Measurements from ENCODE around the gene NDUFB4.

The NDUFB4 gene

DNA sequence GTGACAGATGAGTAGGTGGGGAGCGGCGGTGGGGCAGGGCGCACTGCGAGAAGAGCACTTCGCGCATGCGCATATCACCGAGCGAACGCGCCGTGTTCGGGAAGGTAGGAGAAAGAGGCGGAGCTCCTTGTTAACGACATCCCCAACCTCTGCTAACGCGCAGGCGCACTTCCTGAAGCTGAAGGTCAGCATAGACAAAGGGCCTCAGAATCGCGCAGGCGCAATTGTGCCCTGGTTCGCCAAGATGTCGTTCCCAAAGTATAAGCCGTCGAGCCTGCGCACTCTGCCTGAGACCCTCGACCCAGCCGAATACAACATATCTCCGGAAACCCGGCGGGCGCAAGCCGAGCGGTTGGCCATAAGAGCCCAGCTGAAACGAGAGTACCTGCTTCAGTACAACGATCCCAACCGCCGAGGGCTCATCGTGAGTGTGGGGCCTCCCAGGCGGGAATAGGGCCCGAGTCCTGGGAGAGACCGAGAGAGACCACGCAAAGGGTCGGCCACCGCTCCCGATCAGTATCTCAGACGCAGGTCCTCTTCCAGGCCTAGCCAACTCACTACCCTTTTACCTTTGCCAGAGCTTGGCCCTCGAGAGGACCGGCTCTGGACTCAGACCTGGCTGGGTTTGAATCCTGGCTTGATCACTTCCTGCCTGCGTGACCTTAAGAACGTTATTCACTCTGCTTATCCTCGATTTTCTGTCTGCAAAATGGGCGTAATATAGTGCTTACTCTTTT is at the start of gene NDUFB4:
TSS of gene NDUFB4 (plus strand) at position 221 of the 737 bp plus-strand sequence. CDS start at position 245, 24 bp downstream.
- peak; percentile 96 to 99 for DNase-seq

DNA sequence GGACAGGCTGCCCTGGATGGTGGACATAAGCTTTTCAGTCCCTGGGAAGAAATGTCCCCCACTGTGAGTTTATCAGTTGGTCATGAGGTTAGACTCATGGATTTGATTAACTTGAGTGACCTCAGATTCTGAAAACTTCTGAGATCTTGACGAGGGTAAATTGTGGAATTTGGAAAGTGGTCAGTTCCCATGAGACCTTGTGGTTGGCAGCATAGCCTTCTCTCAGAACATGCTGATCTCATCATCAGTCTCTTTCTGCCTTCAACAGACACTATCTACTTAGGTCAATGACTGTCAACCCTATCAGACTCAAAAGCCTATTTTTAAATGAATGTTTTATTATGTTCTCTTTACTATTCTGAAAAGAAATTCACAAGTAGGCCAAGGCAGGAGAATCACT is 45.6 kb upstream of the NDUFB4 start:
- DNase-seq = no peak

DNA sequence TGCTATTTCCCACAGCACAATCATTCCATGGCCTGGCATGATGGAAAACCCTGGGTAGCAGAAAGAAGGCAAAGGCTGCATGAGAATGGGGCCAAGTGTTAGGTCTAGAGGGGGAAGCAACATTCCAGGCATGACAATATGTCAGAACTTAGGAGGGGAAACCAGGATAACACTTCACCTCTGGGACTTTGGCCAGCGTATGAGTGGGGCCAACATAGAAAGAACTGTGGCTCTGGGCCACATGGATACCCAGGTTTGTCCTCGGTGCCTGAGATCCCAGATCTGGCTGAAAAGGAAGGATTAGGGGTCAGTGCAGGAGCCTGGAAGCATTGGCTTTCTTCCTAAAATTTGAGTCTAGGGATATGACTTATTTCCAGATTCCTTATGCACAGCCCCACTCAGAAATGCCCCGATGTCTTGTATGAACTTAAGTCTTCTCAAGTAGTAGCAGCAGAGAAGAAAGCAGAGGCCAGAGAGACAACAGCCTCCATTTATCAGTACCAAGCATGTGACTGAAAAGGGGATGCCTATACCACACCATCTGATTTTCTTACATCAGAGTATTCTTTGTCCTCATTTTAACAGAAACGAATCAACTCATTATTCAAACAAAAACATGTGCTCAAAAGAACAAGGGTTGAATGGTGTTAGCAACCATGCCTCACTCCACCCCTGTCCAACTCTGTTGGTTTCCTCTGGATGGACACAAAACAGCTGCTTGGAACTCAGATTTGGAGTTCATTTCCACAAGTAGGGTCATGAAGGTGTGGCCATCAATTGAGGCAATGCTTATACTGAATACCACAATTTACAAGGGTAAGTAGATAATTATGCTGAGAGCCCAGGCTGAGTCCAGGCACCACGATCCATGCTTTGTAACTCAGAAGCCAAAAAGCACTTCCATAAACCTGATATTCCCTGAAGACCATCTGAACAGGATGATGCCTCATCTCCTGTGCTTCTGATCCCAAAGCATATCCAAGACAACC is 43.7 kb upstream of the NDUFB4 start:
- DNase-seq = no peak

DNA sequence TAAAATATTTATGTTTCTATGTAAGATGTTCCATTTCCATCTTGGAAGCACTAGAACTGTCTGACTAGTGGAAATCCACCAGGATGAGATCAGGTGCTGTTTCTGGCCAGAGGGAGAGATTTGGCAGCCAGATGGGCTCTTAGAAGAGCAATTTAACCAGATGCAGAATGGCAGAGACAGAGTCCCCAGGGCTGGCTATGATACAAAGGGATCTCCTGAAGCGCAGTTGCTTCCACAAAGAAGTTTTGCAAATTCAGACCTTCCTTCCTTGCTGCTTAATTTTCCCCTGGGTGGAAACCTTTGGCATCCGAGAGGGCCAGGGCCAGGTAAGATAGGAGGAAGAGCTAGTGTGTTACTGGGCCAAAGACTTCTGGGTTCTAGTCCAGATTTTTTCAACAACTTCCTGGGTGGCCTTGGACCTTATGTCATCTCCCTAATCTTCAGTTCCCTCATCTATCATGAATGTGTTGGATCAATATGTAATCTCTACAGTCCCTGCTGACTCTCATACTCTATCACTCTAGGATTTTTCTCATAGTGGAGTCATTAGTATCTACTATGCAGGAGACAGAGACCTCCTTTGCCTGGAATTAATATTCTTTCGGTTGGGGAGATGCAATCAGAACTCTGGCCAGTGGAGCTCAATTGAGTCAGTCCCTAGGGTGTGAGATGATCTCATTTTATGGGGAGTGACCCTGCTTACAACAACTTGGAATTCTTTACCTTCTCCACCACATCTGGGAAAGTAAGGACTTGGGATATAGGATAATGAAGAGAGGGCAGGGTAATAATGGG is 41.1 kb upstream of the NDUFB4 start:
- no peak for DNase-seq

DNA sequence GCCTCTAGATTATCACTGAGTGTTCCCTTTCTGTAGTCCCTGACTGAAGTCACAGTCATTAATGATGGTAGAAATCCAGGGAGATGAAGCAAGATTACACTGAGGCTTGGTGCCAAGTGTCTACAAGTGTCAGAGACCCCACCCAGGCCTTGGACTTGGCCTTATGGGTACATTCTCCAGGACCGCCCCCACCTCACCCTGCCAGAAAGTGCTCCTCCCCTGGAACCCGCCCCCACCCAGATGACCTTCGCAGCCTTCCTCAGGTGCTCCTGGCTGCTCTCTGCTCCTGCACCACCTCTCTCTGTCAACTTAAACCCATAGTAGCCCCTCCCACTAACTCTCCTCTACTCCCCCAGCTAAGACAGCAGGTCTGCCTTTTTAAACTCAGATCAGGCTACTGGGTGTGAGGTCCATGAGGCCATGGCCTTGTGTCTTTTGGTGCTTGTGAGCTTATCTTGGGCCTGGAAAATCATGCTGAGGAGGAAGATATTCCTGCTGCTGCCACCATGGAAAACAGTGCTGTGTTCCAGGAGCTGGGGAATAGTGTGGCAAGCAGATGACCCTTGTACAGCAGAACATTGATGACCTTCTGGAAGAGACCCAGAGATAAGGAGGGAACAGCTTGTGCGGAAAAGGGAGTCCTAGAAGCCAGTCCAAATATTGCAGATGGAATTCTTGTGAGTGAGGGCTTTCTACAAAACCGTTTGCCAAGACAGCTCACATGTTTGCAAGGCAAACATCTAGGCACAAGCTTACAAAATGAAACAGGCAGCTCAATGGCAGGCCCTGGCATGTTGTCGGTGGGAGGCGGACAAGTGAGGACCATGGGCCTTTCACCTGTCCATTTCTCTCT is 40.3 kb upstream of the NDUFB4 start:
- no peak for DNase-seq

DNA sequence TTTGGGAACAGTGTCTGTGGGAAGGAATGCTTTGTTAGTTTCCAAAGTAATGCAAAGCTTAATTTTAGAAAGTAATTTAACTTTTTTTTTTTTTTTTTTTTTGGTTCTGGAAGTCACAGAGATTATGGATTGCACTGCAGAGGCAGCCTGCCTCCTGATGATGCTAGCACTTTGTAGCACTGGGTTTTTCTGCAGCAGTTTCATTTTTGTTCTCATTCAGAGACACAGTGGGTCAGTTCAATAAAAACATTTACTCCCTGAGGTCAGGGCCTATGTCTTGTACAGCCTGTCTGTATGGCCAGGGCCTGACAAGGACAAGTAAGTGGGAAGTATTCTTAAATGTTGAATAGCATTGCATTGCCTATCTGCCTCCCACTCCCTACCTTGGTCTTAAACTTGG is 39.0 kb upstream of the NDUFB4 start:
- DNase-seq = no peak

DNA sequence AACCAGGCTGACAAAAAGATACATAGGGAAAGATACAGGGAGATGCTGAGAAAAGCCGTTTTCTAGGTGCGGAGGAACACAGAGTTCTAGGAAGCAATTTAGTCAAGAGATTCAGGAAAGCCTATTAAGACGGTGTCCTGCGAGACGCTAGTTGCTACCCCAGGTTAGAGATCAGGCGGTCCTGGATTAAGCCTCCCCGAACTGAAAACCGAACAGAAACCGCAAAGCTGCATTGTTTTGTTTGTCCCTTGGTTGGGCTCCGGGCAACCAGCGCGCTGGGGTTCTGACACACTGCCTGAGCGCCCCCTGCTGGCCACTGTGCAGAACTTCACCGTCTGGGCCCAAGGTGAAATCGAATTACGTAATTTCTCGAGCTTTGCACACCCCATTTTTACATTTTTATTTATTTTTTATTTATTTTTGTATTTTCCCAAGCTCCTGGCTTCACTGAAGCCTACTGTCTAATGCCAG is 37.3 kb upstream of the NDUFB4 start:
- DNase-seq = peak; percentile 91 to 92

DNA sequence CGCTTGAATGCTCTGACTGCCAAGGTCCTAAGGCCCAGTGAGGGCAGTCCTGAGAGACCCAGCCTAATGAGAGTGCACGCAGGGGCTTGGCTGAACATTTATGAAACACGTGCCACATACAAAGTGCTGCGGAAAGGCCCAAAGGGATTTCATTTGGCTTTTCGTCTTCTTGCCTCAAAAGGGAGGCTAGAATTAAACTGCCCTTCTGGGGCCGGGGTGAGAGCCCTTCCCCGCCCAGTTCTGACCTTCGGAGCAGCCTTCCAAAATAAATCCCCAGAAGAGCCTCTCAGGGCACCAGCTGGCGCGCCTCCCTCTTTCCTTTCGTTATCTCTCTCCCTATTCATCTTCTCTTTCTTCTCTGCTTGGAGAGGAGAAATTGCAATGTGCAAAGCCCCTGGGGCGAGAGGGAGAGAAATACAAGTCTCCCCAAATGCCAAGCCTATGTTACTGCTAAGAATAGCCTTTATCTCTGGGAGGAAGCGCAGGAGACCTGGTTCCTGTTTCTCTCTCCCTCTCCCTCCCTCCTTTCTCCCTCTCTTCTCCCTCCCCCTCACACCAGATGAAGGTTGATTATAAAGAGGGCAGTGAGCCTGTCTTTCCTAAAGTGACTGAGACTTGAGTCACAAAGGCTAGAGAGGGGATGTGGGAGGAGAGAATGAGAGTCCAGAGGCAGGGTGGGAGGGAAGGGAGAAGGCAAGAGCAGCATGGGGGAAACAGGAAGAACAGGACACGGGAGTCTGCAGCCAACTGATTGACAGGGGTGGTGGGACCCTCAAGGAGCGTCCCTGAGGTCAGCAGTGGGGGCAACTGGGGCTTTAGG is 36.7 kb upstream of the NDUFB4 start:
- DNase-seq = no peak

DNA sequence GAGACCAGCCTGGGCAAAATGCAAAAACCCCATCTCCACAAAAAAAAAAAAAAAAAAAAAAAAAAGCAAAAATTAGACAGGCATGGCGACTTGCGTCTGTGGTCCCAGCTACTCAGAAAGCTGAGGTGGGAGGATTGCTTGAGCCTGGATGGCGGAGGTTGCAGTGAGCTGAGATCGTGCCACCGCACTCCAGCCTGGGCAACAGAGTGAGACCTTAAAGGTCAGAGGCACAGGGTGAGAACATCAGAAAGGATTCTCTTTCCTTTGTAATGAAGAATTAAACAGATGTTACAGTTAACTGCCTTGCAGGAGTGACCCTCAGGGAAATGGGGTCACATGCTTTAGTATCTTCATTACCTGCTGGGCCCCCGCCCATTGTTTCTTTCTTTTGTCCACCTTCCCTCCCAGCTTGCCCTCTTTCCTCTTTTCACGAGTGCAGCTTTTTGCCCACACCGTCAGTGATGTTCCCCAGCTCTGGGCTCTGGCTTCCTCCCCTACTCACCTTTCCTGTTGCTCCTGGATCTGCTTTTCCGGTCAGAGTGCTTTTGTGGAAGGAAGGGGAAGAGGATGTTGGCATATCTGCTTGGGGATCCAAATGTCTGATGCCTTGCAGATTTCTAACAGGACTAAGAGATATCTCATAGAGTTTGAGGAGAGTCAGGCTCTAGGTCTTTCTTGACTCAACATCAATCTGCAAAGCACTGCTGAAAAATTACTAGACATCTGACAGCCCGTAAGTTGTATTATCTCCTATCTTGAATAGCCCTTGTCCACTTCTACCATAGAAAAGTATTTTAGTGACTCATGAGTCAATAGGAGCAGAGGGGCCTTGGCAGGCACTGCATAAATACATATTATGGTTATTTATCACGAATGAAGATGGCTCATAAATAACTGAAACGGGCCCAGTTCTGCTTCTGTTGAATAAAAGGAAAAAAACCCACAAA is 35.6 kb upstream of the NDUFB4 start:
- DNase-seq = no peak

DNA sequence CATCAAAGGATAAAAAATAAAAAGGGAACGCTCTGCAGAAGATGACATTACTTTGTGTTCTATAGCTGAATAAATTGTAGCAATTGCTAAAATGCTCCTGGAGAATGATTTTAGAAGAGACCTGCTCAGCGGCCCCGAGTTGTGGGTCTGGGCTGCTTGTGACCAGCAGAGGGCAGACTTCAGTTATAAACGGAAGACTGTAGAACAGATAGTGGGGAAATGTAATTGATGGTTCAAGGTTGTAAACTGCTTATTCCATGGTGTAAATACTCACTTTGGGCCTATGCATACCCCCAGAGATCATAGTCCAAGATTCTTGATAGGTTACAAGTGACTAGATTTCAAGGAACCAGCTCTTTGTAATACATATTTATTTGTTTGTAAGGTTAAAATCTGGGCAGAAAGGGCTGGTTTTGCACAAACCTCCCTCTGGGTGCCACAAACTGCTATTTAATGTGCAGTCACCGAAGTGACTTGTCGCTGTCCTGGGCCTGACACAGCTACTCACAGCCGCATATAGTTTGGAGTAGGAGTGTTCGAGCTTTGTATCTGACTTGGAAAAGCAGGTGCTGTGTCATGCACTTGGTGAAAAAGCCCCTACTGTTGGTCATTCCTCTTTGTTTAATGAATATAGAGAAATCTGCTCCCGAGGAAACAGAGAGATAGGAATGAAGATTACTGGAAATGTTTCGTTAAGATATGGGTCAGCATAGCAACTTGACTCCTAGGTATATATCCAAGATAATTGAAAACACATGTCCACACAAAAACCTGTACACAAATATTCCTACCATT is 34.7 kb upstream of the NDUFB4 start:
- DNase-seq = peak; percentile 64 to 77

DNA sequence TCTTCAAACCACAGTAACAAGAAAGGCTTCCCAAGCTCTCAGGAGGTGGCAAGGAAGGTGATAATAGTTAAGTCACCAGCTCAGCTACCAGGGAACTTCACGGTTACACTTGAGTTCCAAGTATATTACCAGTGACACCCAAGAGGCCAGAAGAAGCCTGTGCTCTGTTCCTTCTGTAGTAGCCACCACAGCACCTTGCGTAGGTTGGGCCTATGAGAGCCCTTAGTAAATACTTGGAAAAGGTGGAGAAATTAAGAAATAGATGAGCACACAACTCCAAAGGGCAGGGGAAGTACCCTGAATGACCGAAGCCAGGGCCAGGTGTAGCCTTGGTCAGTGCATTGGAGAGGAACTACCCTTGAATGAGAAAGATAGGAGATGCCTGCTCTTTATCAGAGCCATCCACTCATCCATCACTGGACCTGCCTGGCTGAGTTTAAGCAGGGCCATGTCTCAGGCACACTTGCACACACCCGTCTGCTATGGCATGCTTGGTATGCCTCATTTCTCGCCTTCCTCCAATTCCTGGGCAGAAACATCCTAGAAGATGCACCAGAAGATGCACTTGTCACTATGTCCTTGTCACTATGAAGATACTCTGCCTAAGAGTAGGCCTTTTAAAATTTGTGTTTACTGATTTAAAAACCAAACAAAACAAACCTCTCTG is 32.6 kb upstream of the NDUFB4 start:
- DNase-seq = no peak

DNA sequence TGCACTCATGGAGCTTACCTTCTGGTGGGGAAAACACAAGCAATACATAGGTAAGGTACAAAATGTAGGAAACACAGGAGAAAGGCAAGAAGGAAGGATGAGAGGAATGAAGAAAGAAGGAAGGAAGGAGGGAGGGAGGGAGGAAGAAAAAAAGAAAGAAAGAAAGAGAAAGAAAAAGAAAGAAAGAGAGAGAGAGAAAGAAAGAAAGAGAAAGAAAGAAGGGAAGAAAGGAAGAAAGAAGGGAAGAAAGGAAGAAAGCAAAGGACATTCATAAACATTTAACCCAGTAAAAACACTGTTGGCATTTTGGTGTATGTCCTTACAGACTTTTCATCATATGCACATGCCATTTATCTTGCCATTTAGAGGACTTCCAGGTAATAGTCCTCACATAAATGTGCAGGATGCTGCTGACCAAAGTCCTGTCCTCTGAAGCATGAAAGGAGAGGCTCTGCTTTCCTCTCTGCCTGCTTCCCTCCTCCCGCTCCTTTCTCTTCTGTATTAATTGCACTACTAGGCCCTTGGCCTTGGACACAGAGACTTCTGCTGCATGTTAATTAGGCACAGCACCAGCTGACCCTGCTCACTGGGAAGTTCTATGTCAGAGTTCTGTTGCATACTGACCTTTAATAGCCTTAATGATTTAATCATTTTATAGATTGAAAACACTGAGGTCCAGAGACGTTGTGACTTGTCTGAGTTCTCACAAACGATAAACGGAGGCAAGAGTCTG is 29.7 kb upstream of the NDUFB4 start:
- DNase-seq = no peak

DNA sequence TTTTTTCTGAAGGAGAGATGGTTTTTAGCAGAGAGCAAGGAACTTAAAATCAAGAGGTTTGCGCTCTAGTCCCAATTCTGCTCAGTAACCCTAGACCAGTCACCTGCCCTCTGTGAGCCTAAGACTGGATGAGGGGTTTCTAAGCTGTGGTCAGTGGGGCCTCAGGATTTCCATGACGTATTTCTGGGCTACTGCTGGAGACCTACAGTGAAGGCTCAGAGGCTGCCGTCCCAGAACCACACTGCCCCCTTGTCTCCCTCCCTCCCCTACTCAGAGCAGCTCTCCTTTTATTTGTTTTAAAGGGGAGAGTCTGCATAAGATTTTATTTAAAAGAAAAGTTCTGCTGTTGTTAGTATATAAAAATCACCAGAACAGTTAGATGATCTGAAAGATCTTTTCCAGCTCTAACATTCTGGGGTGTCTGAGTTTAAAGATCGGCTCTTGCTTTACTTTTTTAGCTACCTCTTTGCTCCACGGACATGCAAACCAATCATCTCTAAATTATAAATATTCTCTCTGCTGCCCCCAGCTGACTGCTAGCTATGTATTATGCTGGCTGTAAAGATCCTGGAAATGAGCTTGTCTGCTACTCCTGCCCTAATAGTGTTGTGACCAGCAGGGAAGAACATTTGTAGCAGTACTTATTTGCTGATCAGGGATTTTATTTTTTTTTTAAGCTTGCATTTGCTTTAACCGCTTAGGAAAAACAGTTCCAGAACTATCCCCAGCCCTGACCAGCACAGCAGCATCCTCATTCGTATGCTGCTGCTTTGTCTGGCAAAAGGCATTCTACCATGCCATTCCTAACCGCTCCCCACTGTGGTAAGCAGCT is 28.6 kb upstream of the NDUFB4 start:
- no peak for DNase-seq

DNA sequence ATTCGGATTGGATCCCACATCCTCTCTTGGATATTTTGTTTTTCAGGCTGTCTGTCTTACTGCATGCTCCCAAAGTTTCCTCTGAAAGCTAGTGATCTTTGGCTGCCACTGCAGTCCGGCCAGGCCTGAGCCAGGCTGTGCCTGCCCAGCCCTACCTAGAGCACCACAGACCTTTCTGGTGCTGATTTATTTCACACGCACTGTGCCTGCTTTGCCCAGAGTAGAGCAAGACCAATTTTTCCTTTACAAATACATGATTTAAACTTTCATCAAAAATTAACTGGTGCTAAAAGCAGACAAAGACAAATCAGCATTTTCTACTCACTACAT is 28.0 kb upstream of the NDUFB4 start:
- DNase-seq = no peak

DNA sequence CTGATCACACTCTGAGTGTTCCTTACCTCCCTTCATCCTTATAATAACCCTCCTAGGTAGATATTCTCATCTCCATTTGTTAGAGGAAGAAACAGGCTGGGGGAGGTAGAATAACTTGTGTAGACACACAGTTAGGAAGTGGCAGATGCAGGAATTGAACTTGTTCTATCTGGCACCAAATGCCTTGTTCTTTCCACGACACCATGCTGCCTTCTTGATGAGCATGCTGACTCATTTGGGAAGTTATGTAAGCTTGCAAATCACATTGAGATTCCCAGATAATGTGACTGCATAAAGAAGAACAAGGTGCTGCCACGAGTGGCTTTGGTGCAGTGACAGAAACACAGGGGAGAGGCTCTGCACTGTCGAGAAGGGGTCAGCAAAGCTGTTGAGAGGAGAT is 27.5 kb upstream of the NDUFB4 start:
- DNase-seq = no peak

DNA sequence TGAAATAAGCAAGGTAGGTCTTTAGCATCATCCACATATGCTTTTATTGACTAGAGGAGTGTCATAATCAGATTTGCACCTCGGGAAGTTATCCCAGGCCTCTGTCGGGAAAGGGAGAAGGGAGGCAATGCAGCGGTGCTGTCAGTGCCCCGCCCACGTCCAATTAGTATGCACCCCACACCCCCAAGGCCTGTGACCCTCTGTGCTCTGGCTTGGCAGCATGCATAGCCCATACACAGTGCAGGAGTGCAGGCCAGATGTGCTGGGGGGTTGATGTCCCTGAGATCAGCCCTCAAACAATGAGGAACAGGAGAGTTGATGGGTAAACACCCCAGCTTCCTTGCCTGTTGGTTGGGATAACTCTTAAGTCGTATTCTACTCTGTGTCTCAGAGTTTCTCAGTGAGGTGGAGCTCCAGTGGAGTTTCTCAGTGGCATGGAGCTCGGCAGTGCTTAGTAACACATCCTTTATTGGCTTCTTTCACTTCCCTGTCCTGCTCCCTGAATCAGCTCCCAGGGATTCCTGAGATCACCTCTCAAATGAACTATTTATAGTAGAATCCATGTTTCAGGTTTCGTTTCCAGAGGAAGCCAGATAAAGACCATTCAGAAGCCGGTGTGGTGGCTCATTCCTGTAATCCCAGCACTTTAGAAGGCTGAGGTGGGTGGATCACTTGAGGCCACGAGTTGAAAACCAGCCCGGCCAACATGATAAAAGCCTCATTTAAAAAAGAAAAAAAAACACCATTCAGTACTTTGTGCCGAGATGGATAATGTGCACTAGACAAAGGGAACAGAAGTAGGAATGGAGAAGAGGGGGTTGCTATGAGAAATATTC is 26.7 kb upstream of the NDUFB4 start:
- DNase-seq = no peak
